ENCODE measurements around the gene ECI2.

ECI2 gene

GRCh38 chr6:4066029-4066755 lies 69.2 kb downstream of the ECI2 start:
- ChIA-PET POLR2A (interaction anchor here (1.3 to 1.4 kb wide), 2 partner anchors 45 to 70 kb away, joined by 3 to 6 read pairs; partner anchors contain the start of gene ECI2), CTCF (interaction anchor here (0.6 to 1.5 kb wide), 5 partner anchors 10 to 218 kb away, joined by 3 to 5 read pairs (median 3); no protein-coding TSS in a partner anchor)
- Histone ChIP-seq H3K27ac (ENCODE audit: extremely low read depth, low read depth, low read length) (no peak overlapping the region), H3K4me1 (ENCODE audit: control insufficient read depth, insufficient read depth, low read length) (no peaks in the 10 kb centered on the region; the same call in 1 of the 2 replicates), H3K4me3 (ENCODE audit: low read depth, low read length) (no peak overlapping the region), H3K9me3 (ENCODE audit: control insufficient read depth, insufficient read depth, low read depth, low read length) (no peaks in the 10 kb centered on the region), H3K36me3 (ENCODE audit: control insufficient read depth in 2 of 2, insufficient read depth in 1 of 2, low read length in 2 of 2) (peaks cover 32 to 45% of the 10 kb centered on the region in 2 experiments)
- TF ChIP-seq ZNF692 (tag by site-specific recombination; IDR thresholded peaks at IDR 0.05): 0 out of 2 replicates have a peak, but pooled peaks have one; percentile 31
- TF ChIP-seq ZNF791 (tag by site-specific recombination; IDR thresholded peaks at IDR 0.05): no peak
- peak; percentile 50 for TF ChIP-seq ZNF600 (tag by site-specific recombination; IDR thresholded peaks at IDR 0.05)
- TF ChIP-seq ZNF26 (tag by site-specific recombination; IDR thresholded peaks at IDR 0.05): no peak
